GM10847 (cell line): Measurements from ENCODE around the gene TTLL11.

Source experiments
- POLR2A ChIP-seq: IDR thresholded peaks from 2 replicates; pipeline ENCODE4 v1.6.1; 2011; ENCODE audit not compliant: insufficient read length; ENCODE audit errors: extremely low read depth

TTLL11 gene

GRCh38 chr9:121912812-121913627 lies 180.1 kb downstream of the TTLL11 start:
- TF ChIP-seq POLR2A, result no peak

- TF ChIP-seq POLR2A, result no peak
Measured at GRCh38 chr9:121910491-121911040, 182.5 kb downstream of the TTLL11 start.

- no peak for TF ChIP-seq POLR2A
Measured at GRCh38 chr9:121909111-121909510, 184.0 kb downstream of the TTLL11 start.

- no peak for TF ChIP-seq POLR2A
Measured at GRCh38 chr9:121906074-121906870, 186.8 kb downstream of the TTLL11 start.

- no peak for TF ChIP-seq POLR2A
Measured at GRCh38 chr9:121902461-121903135, 190.5 kb downstream of the TTLL11 start.

GRCh38 chr9:121901616-121902015 lies 191.5 kb downstream of the TTLL11 start:
- TF ChIP-seq POLR2A, result no peak

- TF ChIP-seq POLR2A, result no peak
Measured at GRCh38 chr9:121900163-121900562, 192.9 kb downstream of the TTLL11 start.

GRCh38 chr9:121898856-121899255 lies 194.3 kb downstream of the TTLL11 start:
- TF ChIP-seq POLR2A, result no peak

GRCh38 chr9:121897140-121897539 lies 196.0 kb downstream of the TTLL11 start:
- no peak for TF ChIP-seq POLR2A

GRCh38 chr9:121896545-121896943 lies 196.6 kb downstream of the TTLL11 start:
- TF ChIP-seq POLR2A, result no peak

GRCh38 chr9:121895818-121896544 lies 197.1 kb downstream of the TTLL11 start:
- TF ChIP-seq POLR2A, result no peak

GRCh38 chr9:121895358-121895757 lies 197.8 kb downstream of the TTLL11 start:
- TF ChIP-seq POLR2A, result no peak

GRCh38 chr9:121893786-121894185 lies 199.3 kb downstream of the TTLL11 start:
- TF ChIP-seq POLR2A, result no peak

GRCh38 chr9:121892706-121893105 lies 200.4 kb downstream of the TTLL11 start:
- no peak for TF ChIP-seq POLR2A

- TF ChIP-seq POLR2A, result no peak
Measured at GRCh38 chr9:121890746-121891145, 202.4 kb downstream of the TTLL11 start.
